HUES6 (cell line): ENCODE data around the gene MRPL19.
A peak's percentile ranks its signal among the peaks of the same experiment; 100 is the strongest.

ENCODE experiments used
- H3K27ac ChIP-seq: 2 replicates; pipeline ENCODE4 v1.7.0; 2013; ENCODE audit warnings: low read depth, mild to moderate bottlenecking, low read length, inconsistent platforms
- H3K27me3 ChIP-seq: 2 replicates; pipeline ENCODE4 v1.6.1; 2013; ENCODE audit warnings: low read length; ENCODE audit not compliant: control insufficient read depth, insufficient read depth
- H3K36me3 ChIP-seq: 2 replicates; pipeline ENCODE4 v1.6.1; 2013; ENCODE audit warnings: low read length; ENCODE audit not compliant: control insufficient read depth, insufficient read depth
- H3K4me1 ChIP-seq: 2 replicates; pipeline ENCODE4 v1.6.1; 2013; ENCODE audit warnings: low read length; ENCODE audit not compliant: control insufficient read depth, insufficient read depth
- H3K4me3 ChIP-seq: 2 replicates; pipeline ENCODE4 v1.5.1; 2013; ENCODE audit warnings: low read depth, low read length
- H3K9ac ChIP-seq: one replicate; pipeline ENCODE4 v1.6.1; 2013; ENCODE audit warnings: mild to moderate bottlenecking, low read length
- H3K9me3 ChIP-seq: 2 replicates; pipeline ENCODE4 v1.6.1; 2013; ENCODE audit warnings: low read depth, low read length; ENCODE audit not compliant: control insufficient read depth, insufficient read depth

The MRPL19 gene

DNA sequence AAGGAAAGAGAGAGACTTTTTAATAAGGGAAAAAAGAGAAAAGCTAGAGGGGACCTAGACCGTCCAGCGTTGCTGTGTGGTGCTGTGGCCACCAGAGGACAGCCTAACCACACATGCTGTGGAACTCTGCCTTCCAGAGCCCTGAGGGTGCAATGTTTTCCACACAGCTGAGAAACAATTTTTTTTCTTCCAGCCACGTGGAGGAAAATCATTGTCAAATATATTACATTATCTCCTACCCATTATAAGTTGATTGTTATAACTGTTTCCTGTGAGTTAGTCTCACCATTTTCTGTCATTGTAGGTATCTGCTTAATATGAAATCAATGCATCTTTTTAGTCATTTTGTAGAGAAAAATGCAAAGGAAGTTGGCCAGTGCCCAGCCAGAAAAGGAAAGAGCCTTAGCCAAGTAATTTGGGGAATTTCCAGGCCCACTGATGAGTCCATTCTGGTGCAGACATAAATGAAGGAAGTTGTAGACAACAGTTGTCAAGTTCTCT lies 5.9 kb upstream of the MRPL19 start:
- no peak overlapping the region for H3K4me3 ChIP-seq
- no peaks in the 10 kb centered on the region for H3K4me1 ChIP-seq
- no peaks in the 10 kb centered on the region for H3K27me3 ChIP-seq
- no peak overlapping the region for H3K9ac ChIP-seq
- H3K9me3 ChIP-seq, result no peaks in the 10 kb centered on the region
- H3K36me3 ChIP-seq, result no peaks in the 10 kb centered on the region
- no peak overlapping the region for H3K27ac ChIP-seq

DNA sequence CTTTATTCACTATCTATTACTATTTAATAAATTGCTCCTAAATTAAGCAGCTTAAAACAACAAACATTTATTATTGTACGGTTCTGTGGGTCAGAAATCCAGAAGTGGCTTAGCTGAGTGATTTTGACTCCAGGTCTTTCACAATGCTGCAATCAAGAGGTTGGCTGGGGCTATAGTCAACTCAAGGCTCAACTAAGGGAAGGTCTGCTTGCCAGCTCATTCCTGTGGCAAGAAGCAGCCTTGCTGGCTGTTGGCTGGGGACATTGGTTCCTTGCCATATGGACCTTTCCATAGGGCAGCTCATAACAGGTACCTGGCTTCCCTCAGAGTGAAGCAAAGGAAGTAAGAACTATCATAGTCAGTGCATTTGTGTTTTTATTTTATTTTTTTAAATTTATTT lies 5.0 kb upstream of the MRPL19 start:
- Histone ChIP-seq H3K9me3 (no peaks in the 10 kb centered on the region), H3K27ac (no peak overlapping the region), H3K9ac (no peak overlapping the region), H3K36me3 (no peaks in the 10 kb centered on the region), H3K4me3 (no peak overlapping the region), H3K4me1 (peaks cover 3% of the 10 kb centered on the region; the same call in 1 of the 2 replicates), H3K27me3 (no peaks in the 10 kb centered on the region)

DNA sequence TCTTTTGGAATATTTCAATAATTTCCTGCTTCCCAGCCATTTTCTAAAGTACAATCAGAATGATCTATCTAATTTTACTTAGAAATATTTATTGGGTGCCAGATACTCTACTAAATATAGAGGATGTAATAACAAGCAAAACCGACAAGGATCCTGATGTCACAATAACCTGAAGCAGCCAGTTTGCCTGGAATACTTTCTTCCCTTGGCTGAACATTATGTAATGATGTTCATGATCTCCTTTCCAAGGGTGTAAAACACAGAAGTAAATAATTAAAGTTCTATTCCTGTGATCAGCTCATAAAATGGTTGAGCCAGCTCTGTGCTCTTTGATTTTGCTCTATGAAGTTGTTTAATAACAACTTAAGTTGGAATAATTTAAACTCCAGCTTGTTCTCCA lies 2.6 kb upstream of the MRPL19 start:
- peaks cover 4% of the 10 kb centered on the region for H3K36me3 ChIP-seq
- H3K4me1 ChIP-seq, result peaks cover 3% of the 10 kb centered on the region; the same call in 1 of the 2 replicates
- no peaks in the 10 kb centered on the region for H3K27me3 ChIP-seq
- no peak overlapping the region for H3K27ac ChIP-seq
- H3K9ac ChIP-seq, result no peak overlapping the region
- no peak overlapping the region for H3K4me3 ChIP-seq
- no peaks in the 10 kb centered on the region for H3K9me3 ChIP-seq

DNA sequence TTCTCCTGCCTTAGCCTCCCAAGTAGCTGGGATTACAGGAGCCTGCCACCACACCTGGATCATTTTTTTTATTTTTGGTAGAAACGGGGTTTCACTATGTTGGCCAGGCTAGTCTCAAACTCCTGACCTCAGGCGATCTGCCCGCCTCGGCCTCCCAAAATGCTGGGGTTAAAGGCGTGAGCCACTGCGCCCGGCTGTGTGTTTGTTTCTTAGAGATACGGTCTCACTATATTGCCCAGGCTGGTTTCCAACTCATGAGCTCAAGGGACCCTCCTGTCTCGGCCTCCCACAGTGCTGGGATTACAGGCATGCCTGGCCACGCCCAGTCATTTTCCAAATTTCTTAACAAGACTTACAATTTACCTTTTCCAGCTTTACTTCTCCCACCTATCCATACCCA lies 940 bp upstream of the MRPL19 start:
- Histone ChIP-seq H3K27me3 (no peaks in the 10 kb centered on the region), H3K4me1 (peaks cover 3% of the 10 kb centered on the region; the same call in 1 of the 2 replicates), H3K9me3 (no peaks in the 10 kb centered on the region), H3K36me3 (peaks cover 19% of the 10 kb centered on the region), H3K27ac (no peak overlapping the region), H3K4me3 (no peak overlapping the region), H3K9ac (no peak overlapping the region)

DNA sequence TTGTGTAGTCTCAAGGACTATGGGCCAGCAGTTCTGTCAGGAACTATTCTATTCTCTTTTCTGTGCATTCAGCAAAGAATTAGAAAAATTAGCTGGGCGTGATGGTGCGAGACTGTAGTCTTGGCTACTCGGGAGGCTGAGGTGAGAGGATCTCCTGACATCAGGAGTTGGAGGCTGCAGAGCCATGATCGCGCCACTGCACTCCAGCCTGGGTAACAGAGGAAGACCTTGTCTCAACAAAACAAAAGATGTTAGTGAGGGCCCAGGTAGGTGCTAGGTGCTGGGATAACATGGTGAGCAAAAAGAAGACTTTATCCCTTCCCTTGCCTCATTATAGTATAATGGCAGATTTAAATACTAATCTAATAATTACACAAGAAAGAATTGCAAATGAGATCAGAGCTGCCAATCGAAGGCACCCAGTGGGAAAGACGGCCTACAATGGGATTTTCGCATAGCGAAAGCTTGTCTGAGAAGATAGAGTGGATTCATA lies 447 bp upstream of the MRPL19 start:
- Histone ChIP-seq H3K27me3 (no peaks in the 10 kb centered on the region), H3K27ac (peak overlapping the region; percentile 92), H3K4me3 (peak overlapping the region; percentile 79), H3K9ac (peak overlapping the region; percentile 88), H3K9me3 (no peaks in the 10 kb centered on the region), H3K36me3 (peaks cover 24% of the 10 kb centered on the region), H3K4me1 (peaks cover 3% of the 10 kb centered on the region; the same call in 1 of the 2 replicates)

DNA sequence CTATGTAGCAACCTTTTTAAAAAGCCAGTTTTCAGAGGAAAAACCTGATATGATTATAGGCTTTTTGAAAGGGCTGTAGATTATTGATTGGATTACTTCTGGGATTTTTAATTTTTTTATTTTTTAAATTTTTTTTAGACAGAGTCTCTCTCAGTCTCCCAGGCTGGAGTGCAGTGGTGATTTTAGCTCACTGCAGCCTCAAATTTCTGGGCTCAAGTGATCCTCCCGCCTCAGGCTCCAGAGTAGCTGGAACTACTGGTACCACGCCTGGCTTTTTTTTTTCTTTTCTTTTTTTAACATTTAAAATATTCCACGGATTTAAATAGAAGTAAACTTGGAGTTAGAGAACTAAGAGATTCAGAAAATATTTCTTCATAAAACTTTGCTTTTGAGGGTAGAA lies 1.2 kb downstream of the MRPL19 start:
- no peak overlapping the region for H3K27ac ChIP-seq
- H3K9me3 ChIP-seq, result no peaks in the 10 kb centered on the region
- peak overlapping the region; percentile 79 for H3K4me3 ChIP-seq
- no peaks in the 10 kb centered on the region for H3K27me3 ChIP-seq
- peaks cover 41% of the 10 kb centered on the region for H3K36me3 ChIP-seq
- H3K4me1 ChIP-seq, result peaks cover 3% of the 10 kb centered on the region; the same call in 1 of the 2 replicates
- peak overlapping the region; percentile 88 for H3K9ac ChIP-seq

DNA sequence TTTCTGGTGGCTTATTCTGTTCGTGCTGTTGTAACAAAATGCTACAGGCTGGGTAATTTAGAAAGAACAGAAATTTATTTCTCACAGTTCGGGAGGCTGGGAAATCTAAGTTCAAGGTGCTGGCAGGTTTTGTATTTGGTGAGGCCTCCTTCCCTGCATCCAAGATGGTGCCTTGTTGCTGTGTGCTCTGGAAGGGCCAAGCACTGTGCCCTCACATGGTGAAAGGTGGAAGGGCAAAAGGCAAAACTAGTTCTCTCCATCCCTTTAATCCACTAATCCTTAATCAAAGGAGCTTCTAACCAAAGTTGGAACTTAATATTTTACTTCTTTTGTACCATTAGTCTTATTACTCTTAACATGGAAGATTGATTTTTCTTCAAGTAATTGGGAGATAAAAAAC lies 7.4 kb downstream of the MRPL19 start:
- no peaks in the 10 kb centered on the region for H3K27me3 ChIP-seq
- H3K36me3 ChIP-seq, result peaks cover 84% of the 10 kb centered on the region
- no peak overlapping the region for H3K4me3 ChIP-seq
- H3K9ac ChIP-seq, result no peak overlapping the region
- H3K27ac ChIP-seq, result no peak overlapping the region
- no peaks in the 10 kb centered on the region for H3K9me3 ChIP-seq
- no peaks in the 10 kb centered on the region for H3K4me1 ChIP-seq

DNA sequence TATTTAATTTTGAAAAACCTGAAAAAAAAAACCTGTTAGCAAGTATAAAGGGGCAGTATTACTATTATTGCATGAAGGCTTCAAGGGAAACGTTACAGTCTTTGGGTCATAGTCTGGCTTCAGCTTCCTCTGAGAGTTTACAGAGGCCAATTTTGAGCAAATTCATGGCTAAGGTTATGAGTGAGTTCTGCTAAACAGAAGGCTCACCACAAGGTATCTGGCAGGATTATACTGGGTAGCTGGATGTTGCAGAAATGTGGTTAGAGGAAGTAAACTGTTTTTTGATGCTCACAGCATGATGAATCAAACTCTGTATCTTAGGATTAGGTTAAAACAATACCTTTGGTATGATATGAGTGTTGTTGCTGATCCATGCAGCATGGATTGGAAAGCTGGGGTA lies 9.3 kb downstream of the MRPL19 start:
- Histone ChIP-seq H3K9ac (no peak overlapping the region), H3K27me3 (no peaks in the 10 kb centered on the region), H3K9me3 (no peaks in the 10 kb centered on the region), H3K4me1 (peaks cover 4% of the 10 kb centered on the region; the same call in 1 of the 2 replicates), H3K36me3 (peaks cover 76% of the 10 kb centered on the region), H3K4me3 (no peak overlapping the region), H3K27ac (no peak overlapping the region)

DNA sequence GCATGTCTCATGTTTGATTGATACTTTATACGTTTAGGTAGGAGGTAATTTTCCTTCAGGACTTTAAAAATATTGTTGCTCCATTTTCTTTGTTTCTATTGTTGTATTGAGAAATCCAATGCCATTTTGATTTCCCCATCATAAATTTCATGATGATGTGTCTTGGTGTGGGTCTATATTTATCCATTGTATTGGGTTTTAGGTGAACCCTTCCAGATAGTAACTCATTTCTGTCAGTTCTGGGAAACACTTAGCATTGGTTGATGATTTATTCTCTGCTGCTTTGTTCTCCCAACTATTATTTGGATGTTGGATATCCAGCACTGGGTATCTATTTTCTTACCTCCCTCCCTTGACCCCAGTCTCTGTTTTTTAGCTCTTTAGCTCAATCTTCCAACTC lies 10.0 kb downstream of the MRPL19 start:
- Histone ChIP-seq H3K27ac (no peak overlapping the region), H3K36me3 (peaks cover 74% of the 10 kb centered on the region), H3K9me3 (no peaks in the 10 kb centered on the region), H3K27me3 (no peaks in the 10 kb centered on the region), H3K9ac (no peak overlapping the region), H3K4me3 (no peak overlapping the region), H3K4me1 (peaks cover 5% of the 10 kb centered on the region; the same call in 1 of the 2 replicates)

DNA sequence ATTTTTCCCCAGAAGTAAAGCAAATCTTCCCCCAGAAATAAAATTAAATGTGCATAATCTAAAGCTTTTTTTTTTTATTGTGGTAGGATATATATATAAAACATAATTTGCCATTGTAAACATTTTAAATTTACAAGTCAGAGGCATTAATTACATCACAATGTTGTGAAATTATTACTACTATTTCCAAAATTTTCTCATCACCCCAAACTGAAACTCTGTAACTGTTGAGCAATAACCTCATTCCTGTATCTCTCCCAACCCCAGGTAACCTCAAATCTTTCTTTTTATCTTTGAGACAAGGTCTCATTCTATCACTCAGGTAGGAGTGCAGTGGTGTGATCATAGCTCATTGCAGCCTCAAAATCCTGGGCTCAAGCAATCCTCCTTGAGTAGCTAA lies 11.2 kb downstream of the MRPL19 start:
- H3K9ac ChIP-seq, result no peak overlapping the region
- H3K36me3 ChIP-seq, result peaks cover 70% of the 10 kb centered on the region
- H3K9me3 ChIP-seq, result no peaks in the 10 kb centered on the region
- H3K4me3 ChIP-seq, result no peak overlapping the region
- no peak overlapping the region for H3K27ac ChIP-seq
- H3K4me1 ChIP-seq, result peaks cover 5% of the 10 kb centered on the region; the same call in 1 of the 2 replicates
- no peaks in the 10 kb centered on the region for H3K27me3 ChIP-seq

DNA sequence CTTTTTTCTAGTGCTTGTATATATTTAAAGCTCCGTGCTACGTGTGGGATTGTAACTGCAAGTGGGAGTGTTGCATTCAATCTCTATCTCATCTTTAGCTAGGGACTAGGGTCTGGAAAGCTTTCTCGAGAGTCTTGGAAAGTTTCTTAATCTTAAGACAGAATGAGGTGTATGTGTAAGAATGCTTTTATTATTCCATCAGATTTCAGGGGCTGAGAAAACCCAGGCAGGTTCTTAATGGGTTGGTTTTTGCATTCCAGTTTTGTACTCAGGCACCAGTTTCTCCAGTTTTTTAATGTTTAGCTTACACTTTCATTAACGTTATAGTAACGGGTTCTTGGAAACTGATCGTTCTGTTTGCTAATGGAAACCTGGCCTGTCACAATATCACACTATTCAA lies 20.3 kb downstream of the MRPL19 start:
- Histone ChIP-seq H3K27ac (peak overlapping the region; percentile 46), H3K4me1 (peaks cover 14% of the 10 kb centered on the region), H3K36me3 (peaks cover 47% of the 10 kb centered on the region), H3K9me3 (no peaks in the 10 kb centered on the region), H3K9ac (no peak overlapping the region), H3K4me3 (no peak overlapping the region), H3K27me3 (no peaks in the 10 kb centered on the region)
